Islet precursor cell (in vitro differentiated cells): Measurements from ENCODE around the gene DNLZ.

ENCODE experiments used
- DNase-seq: peaks from one replicate; pipeline ENCODE4 v3.0.0-alpha.2; 2018

The DNLZ gene

GRCh38 chr9:136342181-136343120, 21.1 kb downstream of the DNLZ start:
- DNase-seq, result peak; percentile 95

GRCh38 chr9:136341769-136342168, 21.8 kb downstream of the DNLZ start:
- DNase-seq, result no peak

- no peak for DNase-seq
These were observed 22.4 kb downstream of the DNLZ start for GRCh38 chr9:136341042-136341655.

GRCh38 chr9:136340356-136341041, 23.0 kb downstream of the DNLZ start:
- no peak for DNase-seq

GRCh38 chr9:136339958-136340310, 23.6 kb downstream of the DNLZ start:
- DNase-seq, result no peak

- peak; percentile 86 for DNase-seq
These were observed 24.2 kb downstream of the DNLZ start for GRCh38 chr9:136339173-136339957.

GRCh38 chr9:136338511-136338910, 25.0 kb downstream of the DNLZ start:
- DNase-seq, result no peak

GRCh38 chr9:136337416-136338395, 25.8 kb downstream of the DNLZ start:
- no peak for DNase-seq

GRCh38 chr9:136336881-136337280, 26.7 kb downstream of the DNLZ start:
- no peak for DNase-seq

- DNase-seq, result no peak
These were observed 27.2 kb downstream of the DNLZ start for GRCh38 chr9:136336156-136336870.

- no peak for DNase-seq
These were observed 28.0 kb downstream of the DNLZ start for GRCh38 chr9:136335296-136336155.

- DNase-seq, result no peak
These were observed 29.0 kb downstream of the DNLZ start for GRCh38 chr9:136334541-136334940.

- no peak for DNase-seq
These were observed 30.1 kb downstream of the DNLZ start for GRCh38 chr9:136333486-136333885.

GRCh38 chr9:136333045-136333444, 30.5 kb downstream of the DNLZ start:
- no peak for DNase-seq

GRCh38 chr9:136332482-136332983, 31.0 kb downstream of the DNLZ start:
- no peak for DNase-seq

- no peak for DNase-seq
These were observed 31.7 kb downstream of the DNLZ start for GRCh38 chr9:136331556-136332481.

GRCh38 chr9:136331030-136331429, 32.5 kb downstream of the DNLZ start:
- DNase-seq, result no peak

- DNase-seq, result no peak
These were observed 33.0 kb downstream of the DNLZ start for GRCh38 chr9:136330406-136330990.
